Prostate gland (tissue), 2 donors: ENCODE data around the gene ANKRD33.

Experiments used
- POLR2A ChIP-seq: fragments of 450-650 bp; IDR thresholded peaks from one replicate; pipeline ENCODE4 v1.6.1; 2016; ENCODE audit warnings: antibody characterized with exemption, mild to moderate bottlenecking
- TF ChIP-seq, protein P1 (sequence below), 4 experiments: fragments of 200-600 bp in 2 of 4; fragments of 450-650 bp in 2 of 4; sonication (generic) in 2 of 4; IDR thresholded peaks; 1 replicate in 3 of 4; 2 replicates in 1 of 4; pipeline ENCODE4 v1.5.1; 2016 to 2019; ENCODE audit warnings: antibody characterized with exemption in 4 of 4, mild to moderate bottlenecking in 2 of 4, moderate library complexity in 2 of 4

DNA sequence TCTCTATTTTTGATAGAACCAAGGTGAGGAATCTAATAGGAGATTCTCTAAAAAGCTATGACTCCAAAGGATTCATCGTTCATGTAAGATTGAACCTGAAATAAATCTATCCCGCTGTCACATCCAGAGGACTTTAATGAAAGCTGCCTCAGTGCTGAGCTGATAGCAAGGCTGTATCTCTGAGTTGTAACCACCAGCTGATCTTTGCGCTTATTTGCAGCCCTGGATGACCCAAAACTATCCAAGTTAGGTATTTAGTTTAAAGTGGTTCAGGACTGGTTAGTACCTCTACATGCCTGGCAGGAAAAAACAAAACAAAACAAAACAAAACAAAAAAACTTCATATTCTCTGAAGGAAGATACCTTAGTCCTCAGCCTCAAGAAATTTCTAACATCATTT lies 8.8 kb upstream of the ANKRD33 start:
- no peak for TF ChIP-seq POLR2A
- TF ChIP-seq, protein P1, sequence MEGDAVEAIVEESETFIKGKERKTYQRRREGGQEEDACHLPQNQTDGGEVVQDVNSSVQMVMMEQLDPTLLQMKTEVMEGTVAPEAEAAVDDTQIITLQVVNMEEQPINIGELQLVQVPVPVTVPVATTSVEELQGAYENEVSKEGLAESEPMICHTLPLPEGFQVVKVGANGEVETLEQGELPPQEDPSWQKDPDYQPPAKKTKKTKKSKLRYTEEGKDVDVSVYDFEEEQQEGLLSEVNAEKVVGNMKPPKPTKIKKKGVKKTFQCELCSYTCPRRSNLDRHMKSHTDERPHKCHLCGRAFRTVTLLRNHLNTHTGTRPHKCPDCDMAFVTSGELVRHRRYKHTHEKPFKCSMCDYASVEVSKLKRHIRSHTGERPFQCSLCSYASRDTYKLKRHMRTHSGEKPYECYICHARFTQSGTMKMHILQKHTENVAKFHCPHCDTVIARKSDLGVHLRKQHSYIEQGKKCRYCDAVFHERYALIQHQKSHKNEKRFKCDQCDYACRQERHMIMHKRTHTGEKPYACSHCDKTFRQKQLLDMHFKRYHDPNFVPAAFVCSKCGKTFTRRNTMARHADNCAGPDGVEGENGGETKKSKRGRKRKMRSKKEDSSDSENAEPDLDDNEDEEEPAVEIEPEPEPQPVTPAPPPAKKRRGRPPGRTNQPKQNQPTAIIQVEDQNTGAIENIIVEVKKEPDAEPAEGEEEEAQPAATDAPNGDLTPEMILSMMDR (IDR thresholded peaks at IDR 0.05), result no peak
